ENCODE results near the gene TAGAP.

The TAGAP gene

GRCh38 chr6:159007510-159007909 is 37.3 kb downstream of the TAGAP start:
- no peak for TF ChIP-seq CTCF (IDR thresholded peaks at IDR 0.05; ENCODE audit: control insufficient read depth, insufficient read depth, low read depth, low read length, missing control alignments)
- H3K4me3 ChIP-seq (ENCODE audit: control insufficient read depth, low read depth, low read length) = no peak overlapping the region
- DNase-seq (ENCODE audit: low read depth) = no peak

GRCh38 chr6:159005436-159005835 is 39.4 kb downstream of the TAGAP start:
- no peak for DNase-seq (ENCODE audit: low read depth)
- no peak for TF ChIP-seq CTCF (IDR thresholded peaks at IDR 0.05; ENCODE audit: control insufficient read depth, insufficient read depth, low read depth, low read length, missing control alignments)
- H3K4me3 ChIP-seq (ENCODE audit: control insufficient read depth, low read depth, low read length) = no peak overlapping the region

- no peak for TF ChIP-seq CTCF (IDR thresholded peaks at IDR 0.05; ENCODE audit: control insufficient read depth, insufficient read depth, low read depth, low read length, missing control alignments)
- no peak for DNase-seq (ENCODE audit: low read depth)
- no peak overlapping the region for H3K4me3 ChIP-seq (ENCODE audit: control insufficient read depth, low read depth, low read length)
Observed at GRCh38 chr6:159004592-159004991, 40.2 kb downstream of the TAGAP start.

GRCh38 chr6:159002432-159003155 is 42.2 kb downstream of the TAGAP start:
- DNase-seq (ENCODE audit: low read depth) = no peak
- no peak overlapping the region for H3K4me3 ChIP-seq (ENCODE audit: control insufficient read depth, low read depth, low read length)
- no peak for TF ChIP-seq CTCF (IDR thresholded peaks at IDR 0.05; ENCODE audit: control insufficient read depth, insufficient read depth, low read depth, low read length, missing control alignments)

GRCh38 chr6:158999666-159000403 is 45.0 kb downstream of the TAGAP start, which contains the start of gene RSPH3:
Gene RSPH3, minus strand, starts transcription at chr6:159000202. Its CDS starts 652 bp downstream, at chr6:158999550.
- no peak for TF ChIP-seq CTCF (IDR thresholded peaks at IDR 0.05; ENCODE audit: control insufficient read depth, insufficient read depth, low read depth, low read length, missing control alignments)
- DNase-seq (ENCODE audit: low read depth) = peak; percentile 55
- H3K4me3 ChIP-seq (ENCODE audit: control insufficient read depth, low read depth, low read length) = peak within 1 kb of the TSS; percentile 99

GRCh38 chr6:158999154-158999665 is 45.6 kb downstream of the TAGAP start:
- no peak for TF ChIP-seq CTCF (IDR thresholded peaks at IDR 0.05; ENCODE audit: control insufficient read depth, insufficient read depth, low read depth, low read length, missing control alignments)
- peak overlapping the region; percentile 99 for H3K4me3 ChIP-seq (ENCODE audit: control insufficient read depth, low read depth, low read length)
- no peak for DNase-seq (ENCODE audit: low read depth)
